GM19239 (cell line): ENCODE measurements around the gene MRPL43.

Experiments used
- DNase-seq: peaks from one replicate; pipeline ENCODE4 v3.0.0; 2011; ENCODE audit warnings: low spot score; ENCODE audit not compliant: insufficient read length
- FAIRE-seq: peaks from 2 replicates; lab custom pipeline; 2011; peaks lifted over from hg19 to GRCh38; lab: Jason Lieb, UNC

Gene MRPL43

GRCh38 chr10:101020427-101021075 lies 33.3 kb upstream of the MRPL43 start:
- FAIRE-seq (no peak), DNase-seq (no peak)

GRCh38 chr10:101019440-101019703 lies 32.1 kb upstream of the MRPL43 start:
- DNase-seq (no peak), FAIRE-seq (no peak)

- FAIRE-seq (peak; percentile 18), DNase-seq (peak; percentile 68)
These were observed 31.5 kb upstream of the MRPL43 start for GRCh38 chr10:101018600-101019439.

- FAIRE-seq = no peak
These were observed 30.9 kb upstream of the MRPL43 start for GRCh38 chr10:101018118-101018599.

GRCh38 chr10:101016814-101017213 lies 29.5 kb upstream of the MRPL43 start:
- DNase-seq (no peak), FAIRE-seq (no peak)

More at GRCh38 chr10:101018118-101018599, 30.9 kb upstream of the MRPL43 start:
- no peak for DNase-seq

GRCh38 chr10:101015582-101015973 lies 28.3 kb upstream of the MRPL43 start:
- FAIRE-seq = no peak
- no peak for DNase-seq

GRCh38 chr10:101014966-101015581 lies 27.8 kb upstream of the MRPL43 start:
- FAIRE-seq = no peak
- no peak for DNase-seq

- FAIRE-seq = peak; percentile 82
- peak; percentile 82 for DNase-seq
These were observed 27.1 kb upstream of the MRPL43 start for GRCh38 chr10:101014230-101014884.

- no peak for FAIRE-seq
- no peak for DNase-seq
These were observed 26.1 kb upstream of the MRPL43 start for GRCh38 chr10:101013365-101013825.

GRCh38 chr10:101012525-101013364 lies 25.4 kb upstream of the MRPL43 start:
- FAIRE-seq = peak; percentile 93

GRCh38 chr10:101011517-101012423 lies 24.5 kb upstream of the MRPL43 start:
- no peak for FAIRE-seq
- no peak for DNase-seq

More at GRCh38 chr10:101012525-101013364, 25.4 kb upstream of the MRPL43 start:
- DNase-seq = peak; percentile 90

- no peak for FAIRE-seq
These were observed 23.0 kb upstream of the MRPL43 start for GRCh38 chr10:101010329-101010728.

GRCh38 chr10:101008823-101009423 lies 21.6 kb upstream of the MRPL43 start:
- DNase-seq = no peak
- no peak for FAIRE-seq

More at GRCh38 chr10:101010329-101010728, 23.0 kb upstream of the MRPL43 start:
- DNase-seq = no peak

- DNase-seq = no peak
- FAIRE-seq = no peak
These were observed 20.9 kb upstream of the MRPL43 start for GRCh38 chr10:101007915-101008822.

- FAIRE-seq (no peak), DNase-seq (no peak)
These were observed 19.9 kb upstream of the MRPL43 start for GRCh38 chr10:101007099-101007711.

GRCh38 chr10:101006593-101007098 lies 19.3 kb upstream of the MRPL43 start:
- DNase-seq (no peak), FAIRE-seq (no peak)
